Head of caudate nucleus (tissue), 42 donors: ENCODE measurements around the gene VIPR1.

ENCODE experiments used
- DNase-seq, 42 donors: peaks; one replicate each; pipeline versions ENCODE4 v3.0.0 to v3.0.0-alpha.2; 2020 to 2021; ENCODE audit warnings: mixed read lengths in 7 of 42
- intact Hi-C: fragments of 100-400 bp; cut with DNase I; formaldehyde crosslinking; loops from one replicate; pipeline ENCODE4 v1.15.0; 2022

Gene VIPR1

DNA sequence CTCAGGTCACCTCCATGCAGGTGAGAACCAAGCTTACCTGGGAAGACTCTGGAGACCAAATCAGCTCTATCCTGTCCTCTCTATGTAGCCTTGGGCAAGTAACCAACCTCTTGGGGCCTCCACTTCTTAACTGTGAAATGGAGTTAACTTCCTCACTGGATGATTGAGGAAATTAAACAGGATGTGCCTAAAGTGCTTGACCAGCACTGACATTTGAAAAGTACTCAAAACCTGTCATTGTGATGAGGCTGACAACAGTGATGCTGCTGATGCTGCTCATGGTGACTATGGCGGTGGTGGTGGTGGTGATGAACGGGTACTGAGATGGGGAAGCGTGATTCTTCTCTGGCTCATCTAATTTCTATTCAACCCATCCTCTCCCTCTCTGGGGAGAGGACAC, 22.3 kb downstream of the VIPR1 start:
- intact Hi-C loops: no loop called here
- no peak for DNase-seq

DNA sequence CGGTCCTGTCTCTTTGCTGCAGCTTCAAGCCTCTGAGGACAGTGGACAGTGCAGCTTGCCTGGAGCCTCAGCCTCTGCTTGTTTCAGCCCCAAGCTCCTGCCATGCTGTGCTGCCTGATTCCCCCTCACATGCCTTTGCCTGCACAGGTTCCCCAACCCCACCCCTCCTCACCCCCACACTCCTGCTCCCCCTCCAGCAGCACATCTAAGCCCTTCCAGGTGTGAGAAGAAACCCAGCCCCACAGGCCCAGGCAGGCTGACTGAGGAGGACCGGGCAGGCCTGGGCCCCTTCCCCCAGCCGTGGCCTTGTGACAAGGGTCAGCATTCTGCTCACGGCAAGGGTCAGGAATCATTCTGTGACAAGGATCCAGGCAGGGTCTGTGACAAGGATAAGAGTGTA, 22.8 kb downstream of the VIPR1 start:
- DNase-seq: peak in 4 of 42 donors; percentile 12 to 60 (median 44)
- intact Hi-C loops: no loop called here

DNA sequence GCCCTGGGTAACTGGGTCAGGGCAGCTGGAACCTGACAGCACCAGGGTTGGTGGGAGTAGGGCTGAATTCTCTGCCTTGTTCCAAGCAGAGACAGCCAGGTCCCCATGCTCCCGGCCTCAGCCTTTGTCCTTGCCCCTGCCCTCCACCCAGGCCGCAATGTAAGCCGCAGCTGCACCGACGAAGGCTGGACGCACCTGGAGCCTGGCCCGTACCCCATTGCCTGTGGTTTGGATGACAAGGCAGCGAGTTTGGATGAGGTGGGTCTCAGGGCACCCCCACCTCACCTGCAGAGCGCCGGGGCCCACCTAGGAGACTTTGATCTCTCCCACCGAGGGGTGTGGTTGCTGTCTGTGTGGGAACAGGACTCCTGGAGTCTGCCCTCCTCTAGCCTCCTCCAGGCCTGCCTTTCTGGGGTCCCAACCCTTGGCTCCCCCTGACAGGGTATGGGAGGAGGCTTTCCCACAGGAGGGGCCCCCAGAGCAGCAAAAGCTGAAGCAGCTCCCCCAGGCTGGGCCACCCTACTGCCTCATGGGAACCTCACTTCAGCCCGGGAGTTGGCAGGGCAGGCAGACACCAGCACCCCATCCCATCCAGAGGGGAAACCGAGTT, 23.4 kb downstream of the VIPR1 start:
- intact Hi-C loops: no loop called here
- no peak for DNase-seq

DNA sequence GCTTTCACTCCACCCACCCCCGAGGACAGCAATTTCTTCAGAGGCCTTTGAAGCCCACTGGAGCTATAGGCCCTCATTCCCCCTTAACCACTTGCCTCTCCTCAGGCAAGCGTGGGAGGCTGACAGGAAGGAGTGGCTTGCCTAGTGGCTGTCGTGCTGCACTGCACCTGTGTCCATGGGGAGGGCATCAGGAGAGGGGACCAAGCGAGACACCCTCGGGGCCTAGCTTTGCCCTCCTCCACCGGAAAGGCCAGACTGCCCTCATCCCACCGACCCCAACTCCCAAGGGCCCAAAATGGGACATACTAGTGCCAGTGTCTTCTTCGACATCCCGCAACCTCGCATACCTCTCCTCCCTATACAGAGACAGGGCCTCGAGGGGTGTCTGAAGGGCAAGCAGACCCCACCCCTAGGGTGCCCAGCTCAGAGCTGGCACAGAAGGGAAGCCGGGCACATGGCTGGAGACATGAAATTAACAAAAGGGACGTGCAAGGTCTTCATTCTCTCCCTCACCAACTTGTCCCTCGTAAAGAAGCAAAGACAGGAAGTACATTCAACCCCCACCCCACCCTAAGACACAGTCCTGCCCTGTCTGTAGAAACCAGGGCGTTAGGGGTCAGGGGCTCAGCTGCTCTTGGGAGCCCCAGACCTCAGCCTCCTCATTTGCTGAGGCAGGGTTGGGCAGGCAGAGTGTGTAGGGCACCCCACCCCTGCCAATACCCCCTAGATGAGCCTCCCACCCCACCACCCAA, 24.3 kb downstream of the VIPR1 start:
- intact Hi-C loops: no loop called here
- peak in 2 of 42 donors; percentile 32 to 38 for DNase-seq

DNA sequence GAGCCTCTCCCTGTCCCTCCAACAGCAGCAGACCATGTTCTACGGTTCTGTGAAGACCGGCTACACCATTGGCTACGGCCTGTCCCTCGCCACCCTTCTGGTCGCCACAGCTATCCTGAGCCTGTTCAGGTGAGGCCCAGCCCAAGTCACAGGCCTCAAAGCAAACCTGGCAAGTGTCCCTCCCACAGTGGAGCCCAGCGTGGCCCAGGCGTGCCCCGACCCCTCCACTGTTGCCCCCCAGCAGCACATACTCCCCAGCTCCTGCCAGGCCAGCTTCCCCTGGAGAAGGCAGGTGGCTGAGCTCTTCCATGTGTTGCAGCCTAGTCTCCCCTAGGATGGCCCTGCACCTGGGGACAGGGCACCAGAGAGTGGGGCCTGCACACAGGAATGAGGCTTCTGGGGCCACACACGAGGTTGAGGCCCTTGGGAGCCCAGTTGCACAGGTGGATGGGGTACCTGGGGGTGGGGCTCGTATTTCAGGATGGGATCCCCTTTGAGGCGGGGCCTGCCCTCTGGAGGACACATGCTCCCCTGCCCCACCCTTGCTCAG, 25.0 kb downstream of the VIPR1 start:
- no peak for DNase-seq
- intact Hi-C loops: no loop called here

DNA sequence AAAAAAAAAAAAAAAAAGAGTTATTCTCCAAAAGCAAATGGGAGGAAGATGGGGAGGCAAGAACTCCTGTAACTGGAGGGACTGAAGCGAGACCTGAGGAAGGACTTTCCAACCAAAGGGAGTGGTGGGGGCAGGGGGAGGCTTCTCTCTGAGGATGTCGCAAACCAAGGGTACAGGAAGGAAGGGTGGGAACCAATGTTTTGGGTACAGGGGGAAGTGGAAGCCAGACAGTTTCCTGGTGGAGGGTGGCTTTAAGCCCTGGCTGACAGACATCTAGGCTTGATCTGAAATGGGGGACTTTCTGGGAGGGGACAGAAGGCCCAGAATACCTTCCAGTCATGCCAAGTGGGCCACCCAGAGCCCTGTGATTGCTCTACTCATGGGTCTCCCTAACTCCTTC, 27.0 kb downstream of the VIPR1 start:
- DNase-seq: peak in 2 of 42 donors; percentile 9 to 53
- intact Hi-C loops: no loop called here

DNA sequence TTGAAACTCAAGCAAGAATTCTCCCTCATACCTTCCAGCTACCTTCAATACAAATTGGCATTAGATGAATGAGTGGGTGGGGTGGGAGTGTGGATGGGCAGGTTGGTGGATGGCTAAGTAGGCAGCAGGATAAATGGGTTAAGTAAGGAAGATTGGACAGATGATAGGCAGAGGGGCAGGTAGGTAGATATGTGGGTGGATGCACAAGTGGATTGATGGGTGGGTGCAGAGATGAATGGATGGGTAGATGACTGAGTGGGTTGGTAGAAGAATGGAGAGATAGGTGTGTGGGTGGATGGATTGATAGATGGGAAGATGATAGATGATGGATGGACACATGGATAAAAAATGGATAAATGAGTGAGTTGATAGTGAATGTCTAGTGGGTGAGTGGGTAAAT, 27.6 kb downstream of the VIPR1 start:
- intact Hi-C loops: loop anchor here (10.0 kb wide), 1 partner anchor 295 kb away; no protein-coding TSS in a partner anchor
- no peak for DNase-seq

DNA sequence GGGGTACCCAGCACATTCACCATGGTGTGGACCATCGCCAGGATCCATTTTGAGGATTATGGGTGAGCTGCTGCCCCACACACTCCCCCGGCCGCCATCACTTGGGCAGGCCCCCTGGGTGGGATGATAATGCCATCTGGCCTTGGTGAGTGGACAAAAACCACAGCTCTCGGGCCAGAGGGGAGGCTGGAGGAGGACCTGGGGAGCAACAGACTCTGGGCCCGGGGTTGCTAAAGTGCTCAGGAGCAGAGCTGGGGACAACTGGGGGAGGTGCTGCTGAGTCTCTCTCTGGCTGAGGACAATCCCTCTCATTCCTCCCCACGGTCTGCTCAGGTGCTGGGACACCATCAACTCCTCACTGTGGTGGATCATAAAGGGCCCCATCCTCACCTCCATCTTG, 29.0 kb downstream of the VIPR1 start:
- no peak for DNase-seq
- intact Hi-C loops: loop anchor here (10.0 kb wide), 1 partner anchor 297 kb away; no protein-coding TSS in a partner anchor

DNA sequence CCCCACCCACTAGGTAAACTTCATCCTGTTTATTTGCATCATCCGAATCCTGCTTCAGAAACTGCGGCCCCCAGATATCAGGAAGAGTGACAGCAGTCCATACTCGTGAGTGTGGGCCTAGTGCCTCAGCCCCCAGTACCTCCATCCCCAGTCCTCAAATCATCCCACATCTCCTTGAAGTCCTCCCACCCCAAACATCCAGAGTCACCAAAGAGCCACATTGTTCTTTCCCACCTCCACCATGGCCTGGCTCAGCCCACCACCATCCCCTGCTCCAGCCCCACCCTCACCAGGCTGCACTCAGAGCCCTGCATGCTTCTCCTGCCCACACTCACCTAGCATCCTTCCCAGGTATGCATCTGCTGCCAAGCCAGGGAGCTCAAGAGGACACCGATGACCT, 29.8 kb downstream of the VIPR1 start:
- intact Hi-C loops: loop anchor here (10.0 kb wide), 1 partner anchor 297 kb away; no protein-coding TSS in a partner anchor

DNA sequence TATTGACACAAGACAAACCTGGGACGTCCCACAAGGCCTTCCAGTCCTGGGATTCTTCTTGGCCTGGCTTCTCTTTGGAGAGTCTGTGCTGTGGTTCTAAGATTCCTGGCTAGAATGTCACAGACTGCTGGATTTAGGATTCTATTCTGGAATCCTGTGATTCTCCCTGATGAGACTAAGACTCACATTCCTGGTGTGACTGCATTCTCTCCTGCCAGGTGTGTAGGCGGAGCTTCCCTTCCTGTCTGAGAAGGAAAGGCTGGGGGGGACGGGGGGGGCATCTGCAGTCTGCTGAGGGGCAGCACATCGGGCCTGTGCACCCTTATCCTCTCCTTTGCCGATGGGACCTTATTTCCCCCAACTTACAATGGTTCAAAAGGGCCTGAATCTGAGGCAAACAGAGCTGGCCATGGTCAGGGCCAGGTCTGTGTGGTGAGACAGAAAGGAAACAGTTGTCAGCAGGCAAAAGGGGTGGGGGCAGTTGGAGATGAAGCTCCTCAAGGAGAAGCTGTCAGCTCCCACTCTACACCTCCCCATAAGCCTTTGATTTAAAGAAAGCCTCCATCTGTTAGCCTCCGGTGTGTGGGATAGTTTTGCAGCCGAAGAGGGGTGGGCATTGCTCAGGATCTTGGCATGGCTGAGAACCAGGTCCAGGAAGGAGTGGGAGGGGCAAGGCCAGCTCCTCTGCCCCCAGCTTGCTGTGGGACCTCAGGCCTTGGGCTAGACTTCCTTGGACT, 30.9 kb downstream of the VIPR1 start:
- peak in 7 of 42 donors; percentile 20 to 62 (median 34) for DNase-seq
- intact Hi-C loops: loop anchor here (10.0 kb wide), 1 partner anchor 299 kb away; no protein-coding TSS in a partner anchor

More for the DNA sequence above, 29.8 kb downstream of the VIPR1 start:
- no peak for DNase-seq

DNA sequence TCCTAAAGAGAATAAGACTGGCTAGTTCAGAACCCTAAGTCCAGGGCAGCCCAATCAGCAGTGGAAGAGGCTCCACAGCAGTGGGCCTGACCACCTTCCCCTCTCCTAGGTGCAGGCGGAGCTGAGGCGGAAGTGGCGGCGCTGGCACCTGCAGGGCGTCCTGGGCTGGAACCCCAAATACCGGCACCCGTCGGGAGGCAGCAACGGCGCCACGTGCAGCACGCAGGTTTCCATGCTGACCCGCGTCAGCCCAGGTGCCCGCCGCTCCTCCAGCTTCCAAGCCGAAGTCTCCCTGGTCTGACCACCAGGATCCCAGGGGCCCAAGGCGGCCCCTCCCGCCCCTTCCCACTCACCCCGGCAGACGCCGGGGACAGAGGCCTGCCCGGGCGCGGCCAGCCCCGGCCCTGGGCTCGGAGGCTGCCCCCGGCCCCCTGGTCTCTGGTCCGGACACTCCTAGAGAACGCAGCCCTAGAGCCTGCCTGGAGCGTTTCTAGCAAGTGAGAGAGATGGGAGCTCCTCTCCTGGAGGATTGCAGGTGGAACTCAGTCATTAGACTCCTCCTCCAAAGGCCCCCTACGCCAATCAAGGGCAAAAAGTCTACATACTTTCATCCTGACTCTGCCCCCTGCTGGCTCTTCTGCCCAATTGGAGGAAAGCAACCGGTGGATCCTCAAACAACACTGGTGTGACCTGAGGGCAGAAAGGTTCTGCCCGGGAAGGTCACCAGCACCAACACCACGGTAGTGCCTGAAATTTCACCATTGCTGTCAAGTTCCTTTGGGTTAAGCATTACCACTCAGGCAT, 33.7 kb downstream of the VIPR1 start:
- peak in 39 of 42 donors; percentile 16 to 80 (median 49) for DNase-seq
- intact Hi-C loops: loop anchor here (5.0 to 10.0 kb wide), 2 partner anchors 34 to 301 kb away; partner anchors contain the start of gene VIPR1

DNA sequence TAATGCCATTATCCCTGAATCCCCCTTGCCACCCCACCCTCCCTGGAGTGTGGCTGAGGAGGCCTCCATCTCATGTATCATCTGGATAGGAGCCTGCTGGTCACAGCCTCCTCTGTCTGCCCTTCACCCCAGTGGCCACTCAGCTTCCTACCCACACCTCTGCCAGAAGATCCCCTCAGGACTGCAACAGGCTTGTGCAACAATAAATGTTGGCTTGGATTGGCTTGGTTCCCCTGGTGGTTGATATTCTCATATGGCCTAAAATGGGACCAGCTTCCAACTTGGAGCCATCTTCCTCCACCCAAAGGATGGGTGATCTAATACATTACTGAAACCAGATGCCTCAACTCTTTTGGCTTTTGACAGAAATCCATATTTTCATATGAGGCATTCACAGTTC, 34.9 kb downstream of the VIPR1 start:
- intact Hi-C loops: loop anchor here (5.0 to 10.0 kb wide), 2 partner anchors 35 to 303 kb away; partner anchors contain the start of gene VIPR1
- DNase-seq: no peak

DNA sequence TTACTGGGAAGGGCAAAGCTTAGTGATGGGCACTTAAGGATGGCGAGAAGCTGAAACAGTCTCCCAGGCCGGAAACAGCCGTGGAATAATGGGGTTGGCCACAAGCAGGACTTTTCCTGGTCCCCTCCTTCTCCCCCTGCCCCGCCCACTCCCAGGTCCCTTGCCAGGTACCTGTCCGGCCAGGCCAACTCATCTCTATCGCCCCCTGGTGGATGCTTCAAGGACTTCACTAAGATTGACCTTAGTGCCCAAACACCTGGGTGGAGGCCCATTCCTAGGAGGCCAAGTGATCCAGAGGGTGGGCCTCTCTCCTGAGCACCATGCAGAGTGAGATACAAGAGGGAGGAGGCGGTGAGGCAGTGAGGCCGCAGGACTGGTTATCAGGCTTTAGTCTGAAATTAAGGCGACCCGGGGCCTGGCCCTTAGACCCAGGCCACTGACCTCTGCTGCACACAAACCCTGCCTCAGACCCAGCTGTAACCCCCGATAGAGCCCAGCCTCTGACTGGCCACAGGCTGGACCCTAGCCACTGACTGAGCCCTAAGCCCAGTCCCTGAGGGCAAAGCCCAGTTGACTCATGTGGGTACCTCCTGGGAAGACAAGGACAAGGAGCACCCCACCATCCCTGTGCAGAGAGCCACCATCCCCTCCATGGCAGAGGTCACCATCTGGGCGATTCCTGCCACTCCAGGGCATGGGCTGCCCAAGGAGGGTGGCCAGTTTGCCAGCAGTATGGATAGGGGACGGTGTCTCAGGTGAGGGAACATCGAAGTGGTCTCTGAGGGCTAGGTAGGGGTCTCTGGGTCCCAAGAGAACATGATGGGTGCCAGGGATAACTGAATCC, 37.6 kb downstream of the VIPR1 start:
- intact Hi-C loops: loop anchor here (5.0 to 10.0 kb wide), 2 partner anchors 38 to 305 kb away; partner anchors contain the start of gene VIPR1
- DNase-seq: peak in 26 of 42 donors; percentile 16 to 78 (median 45)

DNA sequence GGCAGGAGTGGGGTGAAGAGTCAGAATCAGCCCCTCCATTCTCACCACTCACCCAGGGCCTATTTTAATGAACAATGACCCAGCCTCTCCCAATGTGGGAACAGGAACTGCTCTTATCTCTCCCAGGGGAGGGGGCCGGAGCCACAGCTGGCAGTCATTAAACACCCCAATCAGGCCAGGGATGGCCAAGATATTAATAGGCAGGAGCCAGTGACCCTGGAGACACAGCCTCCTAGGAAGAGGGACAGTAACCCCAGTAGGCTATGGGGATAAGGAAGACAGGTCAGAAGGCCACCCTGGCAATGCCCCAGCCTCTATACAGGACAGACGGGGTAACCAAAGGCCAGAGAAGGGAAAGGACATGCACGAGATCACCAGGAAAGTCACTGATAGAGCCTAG, 38.6 kb downstream of the VIPR1 start:
- no peak for DNase-seq
- intact Hi-C loops: no loop called here

DNA sequence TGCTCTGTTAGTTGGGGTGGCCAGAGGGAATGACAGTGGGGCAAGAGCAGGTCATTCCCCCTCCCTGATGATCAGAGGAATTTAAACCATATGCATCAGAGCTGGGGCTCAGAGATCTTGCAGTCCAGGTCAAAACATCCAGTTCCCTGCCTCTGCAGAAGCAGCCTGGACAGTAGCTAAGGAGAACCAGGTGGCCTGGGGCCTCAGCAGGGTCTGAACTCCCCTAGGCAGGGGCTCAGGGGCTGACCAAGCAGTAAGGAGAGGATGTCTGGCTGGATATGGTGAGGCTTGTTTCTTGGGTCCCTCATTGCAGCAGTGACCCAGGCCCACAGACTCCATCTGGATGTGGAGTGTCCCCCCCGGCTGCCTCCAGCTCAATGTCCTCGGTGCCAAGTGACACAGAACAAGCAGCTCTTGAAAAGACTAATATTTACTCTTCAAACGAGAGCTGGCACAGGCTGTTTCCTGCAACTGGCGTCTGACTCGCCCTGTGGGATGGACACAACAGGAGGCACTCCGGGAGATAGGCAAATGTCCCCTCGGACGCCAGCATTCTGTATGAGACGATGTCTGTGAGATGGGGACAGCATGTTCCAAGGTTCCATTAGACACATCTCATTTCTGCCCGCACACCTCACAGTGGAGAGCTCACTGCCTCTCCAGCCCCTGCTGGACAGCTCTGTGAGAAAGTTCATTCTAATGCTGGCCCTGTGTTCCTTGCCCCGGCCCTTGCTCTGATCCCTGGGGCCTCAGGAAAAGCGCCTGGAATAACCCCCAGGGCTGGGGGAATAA, 42.2 kb downstream of the VIPR1 start:
- intact Hi-C loops: no loop called here
- DNase-seq: peak in 8 of 42 donors; percentile 8 to 46 (median 22)

DNA sequence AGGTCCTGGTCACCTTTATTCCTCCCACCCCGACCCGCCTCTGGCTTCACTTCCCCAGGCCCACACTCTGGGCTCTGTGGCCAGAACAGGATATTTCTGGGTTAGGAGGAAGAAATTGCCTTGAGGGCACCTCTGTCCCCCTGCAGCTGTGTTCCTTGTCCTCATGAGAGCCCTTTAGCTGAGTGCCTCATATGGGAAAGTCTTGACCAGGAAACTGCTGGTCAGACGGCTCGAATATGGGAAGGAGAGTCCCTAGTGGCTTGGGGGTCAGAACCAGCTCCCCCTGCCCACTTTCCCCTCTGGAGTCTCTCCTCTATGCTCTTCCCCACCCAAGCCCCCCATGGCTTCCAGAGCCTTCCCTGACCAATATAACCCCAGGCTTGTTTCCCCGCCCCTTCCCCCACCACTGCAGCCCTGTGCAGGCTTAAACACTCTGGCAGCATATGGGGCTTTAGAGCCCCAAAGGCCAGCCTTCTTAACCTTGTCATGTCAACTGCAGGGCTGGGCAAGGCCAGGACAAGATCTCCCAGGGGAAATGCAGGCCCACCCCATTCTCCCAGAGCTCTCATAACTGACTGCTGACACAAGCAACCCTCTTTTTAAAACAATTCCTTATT, 42.9 kb downstream of the VIPR1 start:
- DNase-seq: peak in 1 of 42 donors; percentile 29
- intact Hi-C loops: no loop called here
